Astrocyte (in vitro differentiated cells and primary cell): Measurements from ENCODE around the gene OGT. TPM values are rescaled to one million over a fixed set of nuclear protein-coding genes. Genes with fewer than 3 reads are reported as not detected.

ENCODE experiments used
- DNase-seq: peaks from one replicate; pipeline ENCODE4 v3.0.0-alpha.2; 2010; ENCODE audit warnings: low read depth
- FAIRE-seq: peaks from 2 replicates; lab custom pipeline; 2011; peaks lifted over from hg19 to GRCh38; lab: Jason Lieb, UNC
- H2AFZ ChIP-seq: 2 replicates; pipeline ENCODE4 v1.6.0; 2012; ENCODE audit warnings: low read depth, low read length, inconsistent platforms
- H3K27ac ChIP-seq: 2 replicates; pipeline ENCODE4 v1.5.1; 2011; ENCODE audit warnings: low read depth, low read length, inconsistent platforms
- H3K27me3 ChIP-seq: 2 replicates; pipeline ENCODE4 v1.6.0; 2011; ENCODE audit warnings: low read length, inconsistent platforms; ENCODE audit not compliant: insufficient read depth
- H3K36me3 ChIP-seq: 2 replicates; pipeline ENCODE4 v1.5.1; 2011; ENCODE audit warnings: low read length, inconsistent platforms; ENCODE audit not compliant: insufficient read depth
- H3K4me1 ChIP-seq: 2 replicates; pipeline ENCODE4 v1.5.1; 2011; ENCODE audit warnings: low read length, inconsistent platforms; ENCODE audit not compliant: insufficient read depth
- H3K4me2 ChIP-seq: 2 replicates; pipeline ENCODE4 v1.6.0; 2012; ENCODE audit warnings: low read length, inconsistent platforms
- H3K4me3 ChIP-seq: 2 replicates; pipeline ENCODE4 v1.5.1; 2011; ENCODE audit warnings: low read depth, mild to moderate bottlenecking, low read length, inconsistent platforms; ENCODE audit not compliant: insufficient read depth
- H3K79me2 ChIP-seq: 2 replicates; pipeline ENCODE4 v1.6.0; 2012; ENCODE audit warnings: mild to moderate bottlenecking, low read length, inconsistent platforms; ENCODE audit not compliant: insufficient read depth
- H3K9ac ChIP-seq: 2 replicates; pipeline ENCODE4 v1.6.0; 2012; ENCODE audit warnings: mild to moderate bottlenecking, low read length, inconsistent platforms
- H3K9me3 ChIP-seq: 2 replicates; pipeline ENCODE4 v1.5.1; 2012; ENCODE audit warnings: low read depth, mild to moderate bottlenecking, low read length, inconsistent platforms; ENCODE audit not compliant: insufficient read depth
- H4K20me1 ChIP-seq: 2 replicates; pipeline ENCODE4 v1.6.0; 2012; ENCODE audit warnings: low read length, inconsistent platforms; ENCODE audit not compliant: insufficient read depth
- H3K27ac Mint-ChIP-seq: one replicate; pipeline ENCODE4 v1.8.0; 2021; ENCODE audit warnings: mild to moderate bottlenecking, mixed read lengths; ENCODE audit not compliant: unreplicated experiment
- H3K27me3 Mint-ChIP-seq: one replicate; pipeline ENCODE4 v1.8.0; 2021; ENCODE audit warnings: low read depth, mixed read lengths; ENCODE audit not compliant: unreplicated experiment
- H3K36me3 Mint-ChIP-seq: one replicate; pipeline ENCODE4 v1.8.0; 2021; ENCODE audit warnings: low read depth, mixed read lengths; ENCODE audit not compliant: unreplicated experiment
- H3K4me1 Mint-ChIP-seq: one replicate; pipeline ENCODE4 v1.8.0; 2021; ENCODE audit warnings: low read depth, mixed read lengths; ENCODE audit not compliant: unreplicated experiment
- H3K4me3 Mint-ChIP-seq: one replicate; pipeline ENCODE4 v1.8.0; 2021; ENCODE audit warnings: mild to moderate bottlenecking, moderate library complexity, mixed read lengths; ENCODE audit not compliant: unreplicated experiment
- H3K9me3 Mint-ChIP-seq: one replicate; pipeline ENCODE4 v1.8.0; 2021; ENCODE audit warnings: mild to moderate bottlenecking, mixed read lengths; ENCODE audit not compliant: unreplicated experiment
- CTCF ChIP-seq: IDR thresholded peaks from 2 replicates; pipeline ENCODE4 v1.5.1; 2011; ENCODE audit warnings: low read depth, mild to moderate bottlenecking, inconsistent platforms, low read length, moderate library complexity; ENCODE audit not compliant: insufficient read depth
- EZH2 ChIP-seq: IDR thresholded peaks from 2 replicates; pipeline ENCODE4 v1.6.1; 2012; ENCODE audit warnings: mild to moderate bottlenecking, low read length, inconsistent platforms; ENCODE audit not compliant: insufficient read depth
- total RNA-seq: library from RNA; stranded (reverse); gene quantifications from 2 replicates; pipeline ENCODE4 v1.2.1, GENCODE V29; 2021

Gene OGT
- total RNA-seq, 1 donor from 2014 or later = 139 TPM

DNA sequence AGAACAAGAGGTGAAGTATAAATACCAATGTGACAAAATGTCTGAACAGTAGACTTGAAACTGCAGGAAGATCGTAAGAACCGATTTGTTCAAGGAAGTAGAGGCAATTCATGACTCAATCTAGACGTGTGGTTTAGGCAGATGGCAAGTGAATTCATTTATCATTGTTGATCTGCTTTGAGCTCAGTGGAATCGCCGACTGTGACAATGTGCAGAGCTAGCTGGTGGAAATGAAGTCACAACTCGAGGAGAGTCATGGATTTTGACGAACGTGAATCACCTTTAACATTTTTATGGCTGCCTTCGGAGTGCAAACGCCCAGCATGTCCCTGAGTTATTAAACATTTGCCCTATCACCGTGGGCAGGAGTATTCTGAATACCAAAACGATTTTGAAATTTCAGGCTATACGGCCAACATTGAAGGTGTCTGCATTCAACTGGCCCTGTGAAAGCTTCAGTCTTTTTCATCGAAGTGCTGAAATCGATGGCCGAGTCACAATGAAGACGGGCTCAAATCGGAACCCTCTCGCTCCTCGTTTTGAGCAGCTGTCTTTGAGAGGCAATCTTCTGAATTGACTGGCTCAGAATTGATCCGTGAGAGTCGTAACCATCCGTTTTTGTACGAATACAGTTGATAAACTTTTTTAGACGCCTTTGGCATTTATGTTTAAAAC is 689 bp upstream of the OGT start:
- H3K36me3 Mint-ChIP-seq = no peaks in the 10 kb centered on the region
- no peaks in the 10 kb centered on the region for H3K36me3 ChIP-seq

DNA sequence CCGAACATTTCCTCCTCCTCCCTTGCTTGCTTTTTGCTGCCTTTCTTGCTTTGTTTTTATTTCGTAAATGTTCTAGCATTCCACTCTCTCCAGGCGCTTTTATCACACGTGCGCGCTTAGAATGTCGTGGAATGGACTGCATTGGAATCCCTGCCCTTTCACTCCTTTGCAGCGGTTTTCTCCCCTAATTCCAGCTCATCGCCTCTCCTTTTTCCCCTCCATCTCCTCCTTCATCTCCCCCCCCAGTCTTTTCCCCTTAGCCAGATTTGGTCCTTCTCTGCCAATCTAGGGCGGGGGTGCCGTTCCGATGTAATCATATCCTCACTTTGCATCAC is 579 bp downstream of the OGT start:
- TF ChIP-seq CTCF (no peak), EZH2 (no peak)
- FAIRE-seq (no peak), DNase-seq (no peak)
- peaks cover 56% of the 10 kb centered on the region for H3K79me2 ChIP-seq
- H3K36me3 ChIP-seq = peaks cover 6% of the 10 kb centered on the region
- peak overlapping the region; percentile 94 for H3K4me2 ChIP-seq
- no peaks in the 10 kb centered on the region for H3K27me3 ChIP-seq
- Mint-ChIP-seq H3K9me3 (peaks cover 2% of the 10 kb centered on the region), H3K4me1 (peaks cover 4% of the 10 kb centered on the region), H3K4me3 (peak overlapping the region; percentile 99), H3K27ac (peak overlapping the region; percentile 92), H3K36me3 (no peaks in the 10 kb centered on the region), H3K27me3 (no peaks in the 10 kb centered on the region)
- H2AFZ ChIP-seq = peak overlapping the region; percentile 79
- peaks cover 5% of the 10 kb centered on the region for H3K4me1 ChIP-seq
- peak overlapping the region; percentile 95 for H3K4me3 ChIP-seq
- H3K27ac ChIP-seq = peak overlapping the region; percentile 92
- peaks cover 36% of the 10 kb centered on the region for H4K20me1 ChIP-seq
- no peaks in the 10 kb centered on the region for H3K9me3 ChIP-seq
- peak overlapping the region; percentile 98 for H3K9ac ChIP-seq

More for the DNA sequence above, 689 bp upstream of the OGT start:
- Histone ChIP-seq H4K20me1 (peaks cover 27% of the 10 kb centered on the region), H2AFZ (peak overlapping the region; percentile 42), H3K9me3 (no peaks in the 10 kb centered on the region), H3K4me3 (peak overlapping the region; percentile 95), H3K4me1 (peaks cover 5% of the 10 kb centered on the region), H3K79me2 (peaks cover 43% of the 10 kb centered on the region), H3K27ac (peak overlapping the region; percentile 92), H3K4me2 (peak overlapping the region; percentile 94), H3K27me3 (no peaks in the 10 kb centered on the region), H3K9ac (peak overlapping the region; percentile 98)
- H3K27ac Mint-ChIP-seq = peak overlapping the region; percentile 92
- H3K9me3 Mint-ChIP-seq = peaks cover 2% of the 10 kb centered on the region
- H3K4me3 Mint-ChIP-seq = peak overlapping the region; percentile 99
- TF ChIP-seq CTCF (no peak), EZH2 (no peak)
- DNase-seq (peak; percentile 74), FAIRE-seq (peak; percentile 82)
- peaks cover 3% of the 10 kb centered on the region for H3K27me3 Mint-ChIP-seq
- peaks cover 4% of the 10 kb centered on the region for H3K4me1 Mint-ChIP-seq

- peaks cover 2% of the 10 kb centered on the region for H3K9me3 Mint-ChIP-seq
- peaks cover 5% of the 10 kb centered on the region for H3K4me1 ChIP-seq
- no peak for FAIRE-seq
Measured at GRCh38 chrX:71533851-71534561, 1.1 kb downstream of the OGT start.

More at GRCh38 chrX:71533851-71534561, 1.1 kb downstream of the OGT start:
- Histone ChIP-seq H3K36me3 (peaks cover 6% of the 10 kb centered on the region), H3K9ac (peak overlapping the region; percentile 98), H3K27ac (peak overlapping the region; percentile 92), H4K20me1 (peaks cover 39% of the 10 kb centered on the region), H2AFZ (no peak overlapping the region), H3K79me2 (peaks cover 61% of the 10 kb centered on the region), H3K4me2 (peak overlapping the region; percentile 94), H3K4me3 (peak overlapping the region; percentile 95), H3K27me3 (no peaks in the 10 kb centered on the region), H3K9me3 (no peaks in the 10 kb centered on the region)
- H3K4me1 Mint-ChIP-seq = peaks cover 5% of the 10 kb centered on the region
- peak; percentile 40 for DNase-seq
- TF ChIP-seq EZH2 = no peak
- no peak for TF ChIP-seq CTCF
- H3K4me3 Mint-ChIP-seq = peak overlapping the region; percentile 99
- H3K36me3 Mint-ChIP-seq = no peaks in the 10 kb centered on the region
- H3K27ac Mint-ChIP-seq = peak overlapping the region; percentile 92
- H3K27me3 Mint-ChIP-seq = no peaks in the 10 kb centered on the region
